ENCODE results near the gene MBD5.

The MBD5 gene

GRCh38 chr2:148358375-148358774 lies 337.5 kb downstream of the MBD5 start:
- Histone ChIP-seq H3K4me3 (no peak overlapping the region), H3K36me3 (replicated peaks) (no peaks in the 10 kb centered on the region), H3K27me3 (ENCODE audit: low read depth) (no peaks in the 10 kb centered on the region), H3K4me1 (peaks cover 3% of the 10 kb centered on the region; the same call in 1 of the 2 replicates), H3K9me3 (no peaks in the 10 kb centered on the region)
- in situ Hi-C loops (cut with MboI; ENCODE audit: low sequenced_read_pairs) = no loop called here
- no peak for DNase-seq (ENCODE audit: low spot score in 2 of 2)

DNA sequence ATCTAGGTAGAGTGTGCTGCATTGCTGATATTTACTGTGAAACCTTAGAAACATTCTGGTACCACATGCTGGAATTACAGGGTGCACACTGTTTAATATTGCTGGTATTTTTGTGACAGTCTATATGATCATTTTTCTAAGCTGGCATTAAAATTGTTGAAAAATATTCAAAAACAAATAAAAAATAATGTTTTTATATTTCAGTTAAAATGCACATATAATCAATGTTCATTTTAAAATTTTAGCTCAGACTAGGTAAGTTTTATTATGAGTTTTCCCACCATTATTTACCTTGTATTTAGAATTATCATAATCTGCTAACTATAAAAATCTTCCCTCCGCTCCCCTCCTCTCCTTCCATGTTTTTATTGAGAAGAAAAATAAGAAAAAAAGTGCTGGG lies 339.8 kb downstream of the MBD5 start:
- Histone ChIP-seq H3K36me3 (replicated peaks) (no peaks in the 10 kb centered on the region), H3K4me3 (no peak overlapping the region), H3K4me1 (peaks cover 3% of the 10 kb centered on the region; the same call in 1 of the 2 replicates), H3K27me3 (ENCODE audit: low read depth) (no peaks in the 10 kb centered on the region), H3K9me3 (no peaks in the 10 kb centered on the region)
- no peak for DNase-seq (ENCODE audit: low spot score in 2 of 2)
- in situ Hi-C loops (cut with MboI; ENCODE audit: low sequenced_read_pairs) = no loop called here

GRCh38 chr2:148362144-148362796 lies 341.4 kb downstream of the MBD5 start:
- no peaks in the 10 kb centered on the region for H3K9me3 ChIP-seq
- no peak for DNase-seq (ENCODE audit: low spot score in 2 of 2)
- H3K4me1 ChIP-seq = peaks cover 3% of the 10 kb centered on the region; the same call in 1 of the 2 replicates
- no peak overlapping the region for H3K4me3 ChIP-seq
- no peaks in the 10 kb centered on the region for H3K36me3 ChIP-seq (replicated peaks)
- H3K27me3 ChIP-seq (ENCODE audit: low read depth) = no peaks in the 10 kb centered on the region
- in situ Hi-C loops (cut with MboI; ENCODE audit: low sequenced_read_pairs) = no loop called here

- in situ Hi-C loops (cut with MboI; ENCODE audit: low sequenced_read_pairs) = no loop called here
- H3K36me3 ChIP-seq (replicated peaks) = no peaks in the 10 kb centered on the region
- no peak for DNase-seq (ENCODE audit: low spot score in 2 of 2)
- H3K4me3 ChIP-seq = no peak overlapping the region
- H3K9me3 ChIP-seq = no peaks in the 10 kb centered on the region
- no peaks in the 10 kb centered on the region for H3K27me3 ChIP-seq (ENCODE audit: low read depth)
- no peaks in the 10 kb centered on the region for H3K4me1 ChIP-seq
These were observed 354.3 kb downstream of the MBD5 start for GRCh38 chr2:148375214-148375613.

DNA sequence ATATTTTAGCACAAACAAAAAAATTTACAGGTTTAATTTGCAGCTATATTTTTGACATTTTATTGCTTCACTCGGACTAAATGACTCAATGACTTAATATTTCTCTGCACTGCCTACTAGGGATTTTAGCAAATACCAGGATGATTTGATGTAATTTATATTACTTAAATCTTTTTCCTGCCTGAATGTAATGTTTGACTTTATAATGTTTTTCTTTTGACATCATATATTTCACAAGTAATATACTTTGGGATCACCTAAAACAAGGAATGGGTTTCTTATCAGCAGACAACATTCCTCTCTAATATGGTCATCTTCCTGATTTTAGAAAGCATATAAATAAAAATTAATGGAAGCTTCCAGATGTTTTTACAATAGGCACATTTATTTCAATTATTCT lies 370.4 kb downstream of the MBD5 start:
- no peaks in the 10 kb centered on the region for H3K36me3 ChIP-seq (replicated peaks)
- no peaks in the 10 kb centered on the region for H3K9me3 ChIP-seq
- no peak for DNase-seq (ENCODE audit: low spot score in 2 of 2)
- H3K4me1 ChIP-seq = no peaks in the 10 kb centered on the region; the same call in 1 of the 2 replicates
- in situ Hi-C loops (cut with MboI; ENCODE audit: low sequenced_read_pairs) = no loop called here
- H3K27me3 ChIP-seq (ENCODE audit: low read depth) = no peaks in the 10 kb centered on the region
- no peak overlapping the region for H3K4me3 ChIP-seq

DNA sequence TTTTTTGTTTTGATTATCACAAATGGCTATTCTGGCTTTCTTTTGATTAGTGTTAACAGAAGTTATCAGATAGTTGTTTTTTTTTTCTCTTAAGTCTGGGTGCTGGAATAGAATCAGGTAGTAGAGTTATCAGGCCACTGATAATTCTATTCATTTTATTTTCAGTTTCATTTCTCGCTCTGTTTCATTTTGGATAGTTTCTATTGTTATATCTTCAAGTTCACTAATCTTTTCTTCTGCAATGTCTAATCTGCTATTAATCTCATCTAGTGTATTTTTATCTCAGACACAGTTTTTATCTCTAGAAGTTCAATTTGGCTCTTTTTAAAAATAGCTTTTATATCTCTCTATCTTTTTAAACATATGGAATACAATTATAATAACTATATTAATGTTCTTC lies 381.9 kb downstream of the MBD5 start:
- no peaks in the 10 kb centered on the region for H3K9me3 ChIP-seq
- in situ Hi-C loops (cut with MboI; ENCODE audit: low sequenced_read_pairs) = no loop called here
- H3K27me3 ChIP-seq (ENCODE audit: low read depth) = no peaks in the 10 kb centered on the region
- H3K4me1 ChIP-seq = no peaks in the 10 kb centered on the region
- no peaks in the 10 kb centered on the region for H3K36me3 ChIP-seq (replicated peaks)
- no peak overlapping the region for H3K4me3 ChIP-seq
- DNase-seq (ENCODE audit: low spot score in 2 of 2) = no peak

GRCh38 chr2:148410899-148411298 lies 390.0 kb downstream of the MBD5 start:
- H3K27me3 ChIP-seq (ENCODE audit: low read depth) = no peaks in the 10 kb centered on the region
- in situ Hi-C loops (cut with MboI; ENCODE audit: low sequenced_read_pairs) = no loop called here
- no peak for DNase-seq (ENCODE audit: low spot score in 2 of 2)

GRCh38 chr2:148416248-148416647 lies 395.4 kb downstream of the MBD5 start:
- H3K27me3 ChIP-seq (ENCODE audit: low read depth) = no peaks in the 10 kb centered on the region
- no peak for DNase-seq (ENCODE audit: low spot score in 2 of 2)
- H3K36me3 ChIP-seq (replicated peaks) = no peaks in the 10 kb centered on the region
- in situ Hi-C loops (cut with MboI; ENCODE audit: low sequenced_read_pairs) = no loop called here
- H3K9me3 ChIP-seq = peaks cover 11% of the 10 kb centered on the region; the same call in 1 of the 2 replicates
- H3K4me1 ChIP-seq = no peaks in the 10 kb centered on the region
- H3K4me3 ChIP-seq = no peak overlapping the region

More at GRCh38 chr2:148410899-148411298, 390.0 kb downstream of the MBD5 start:
- no peaks in the 10 kb centered on the region; the same call in 1 of the 2 replicates for H3K4me1 ChIP-seq
- H3K9me3 ChIP-seq = peaks cover 11% of the 10 kb centered on the region; the same call in 1 of the 2 replicates
- no peak overlapping the region for H3K4me3 ChIP-seq
- H3K36me3 ChIP-seq (replicated peaks) = no peaks in the 10 kb centered on the region

DNA sequence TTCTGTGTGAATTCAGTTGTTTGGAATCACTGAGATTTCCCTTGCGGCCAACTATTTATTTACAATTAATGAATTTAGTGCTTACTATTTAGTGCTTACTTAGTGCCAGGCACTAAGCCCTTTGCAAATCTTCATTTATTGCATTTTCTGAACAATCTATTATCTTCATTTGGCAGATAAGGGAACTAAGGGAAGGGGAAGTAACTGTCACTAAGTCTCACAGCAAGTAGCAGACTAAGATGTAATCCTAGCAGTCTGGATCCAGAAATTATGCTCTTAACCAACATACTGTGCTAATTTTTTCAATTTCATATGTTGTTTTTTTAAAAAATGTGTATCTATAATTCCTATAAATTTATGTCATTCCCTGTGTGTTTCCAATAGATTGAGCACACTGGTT lies 409.2 kb downstream of the MBD5 start:
- H3K27me3 ChIP-seq (ENCODE audit: low read depth) = no peaks in the 10 kb centered on the region
- H3K4me1 ChIP-seq = no peaks in the 10 kb centered on the region
- DNase-seq (ENCODE audit: low spot score in 2 of 2) = no peak
- no peaks in the 10 kb centered on the region for H3K36me3 ChIP-seq (replicated peaks)
- in situ Hi-C loops (cut with MboI; ENCODE audit: low sequenced_read_pairs) = no loop called here
- H3K4me3 ChIP-seq = no peak overlapping the region
- H3K9me3 ChIP-seq = no peaks in the 10 kb centered on the region

GRCh38 chr2:148447877-148448276 lies 427.0 kb downstream of the MBD5 start:
- in situ Hi-C loops (cut with MboI; ENCODE audit: low sequenced_read_pairs) = no loop called here

DNA sequence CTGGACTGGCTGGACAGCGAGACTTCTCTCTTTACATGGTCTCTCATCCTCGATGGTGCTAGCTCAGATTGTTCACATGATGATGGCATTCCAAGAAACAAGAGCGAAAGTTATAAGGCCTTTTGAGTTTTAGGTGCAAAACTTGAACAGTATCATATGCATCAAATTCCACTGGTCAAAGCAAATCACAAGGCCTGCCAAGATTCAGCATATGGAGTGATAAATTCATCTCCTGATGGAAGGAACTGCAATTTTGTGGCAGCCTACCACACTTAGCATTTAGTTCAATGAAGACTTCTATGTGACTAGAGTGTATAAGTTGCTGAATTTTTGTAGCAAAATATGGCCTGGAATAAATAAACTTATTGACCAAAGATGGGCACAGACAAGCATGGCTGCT lies 429.6 kb downstream of the MBD5 start:
- Histone ChIP-seq H3K36me3 (replicated peaks) (no peaks in the 10 kb centered on the region), H3K27me3 (ENCODE audit: low read depth) (no peaks in the 10 kb centered on the region), H3K9me3 (no peaks in the 10 kb centered on the region), H3K4me3 (no peak overlapping the region), H3K4me1 (no peaks in the 10 kb centered on the region)
- DNase-seq (ENCODE audit: low spot score in 2 of 2) = no peak
- in situ Hi-C loops (cut with MboI; ENCODE audit: low sequenced_read_pairs) = no loop called here

More at GRCh38 chr2:148447877-148448276, 427.0 kb downstream of the MBD5 start:
- H3K4me1 ChIP-seq = no peaks in the 10 kb centered on the region
- H3K27me3 ChIP-seq (ENCODE audit: low read depth) = no peaks in the 10 kb centered on the region
- H3K4me3 ChIP-seq = no peak overlapping the region
- H3K36me3 ChIP-seq (replicated peaks) = no peaks in the 10 kb centered on the region
- DNase-seq (ENCODE audit: low spot score in 2 of 2) = no peak
- H3K9me3 ChIP-seq = no peaks in the 10 kb centered on the region

GRCh38 chr2:148451046-148451445 lies 430.2 kb downstream of the MBD5 start:
- Histone ChIP-seq H3K27me3 (ENCODE audit: low read depth) (no peaks in the 10 kb centered on the region), H3K4me1 (no peaks in the 10 kb centered on the region), H3K36me3 (replicated peaks) (no peaks in the 10 kb centered on the region), H3K4me3 (no peak overlapping the region), H3K9me3 (no peaks in the 10 kb centered on the region)
- in situ Hi-C loops (cut with MboI; ENCODE audit: low sequenced_read_pairs) = no loop called here
- DNase-seq (ENCODE audit: low spot score in 2 of 2) = no peak

DNA sequence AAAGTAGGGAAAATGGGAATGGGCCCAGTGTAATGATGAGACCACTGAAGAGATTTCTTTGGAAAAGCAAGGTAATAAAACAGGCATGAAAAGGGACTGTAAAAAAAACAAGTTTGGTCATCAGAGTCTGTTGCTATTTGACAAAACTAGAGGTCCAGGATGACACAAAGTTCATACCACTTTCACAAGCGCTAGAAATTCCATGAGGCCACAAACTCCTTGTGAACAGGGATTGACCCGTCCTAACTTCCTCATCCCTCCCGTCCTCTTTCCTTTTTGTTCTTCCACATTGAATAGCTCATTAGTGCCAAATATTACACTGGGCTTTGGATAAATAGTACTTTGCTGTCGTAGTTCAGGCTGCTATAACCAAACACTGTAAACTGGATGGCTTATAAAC lies 434.9 kb downstream of the MBD5 start:
- in situ Hi-C loops (cut with MboI; ENCODE audit: low sequenced_read_pairs) = no loop called here
- no peaks in the 10 kb centered on the region for H3K9me3 ChIP-seq
- no peaks in the 10 kb centered on the region for H3K36me3 ChIP-seq (replicated peaks)
- H3K4me3 ChIP-seq = no peak overlapping the region
- H3K27me3 ChIP-seq (ENCODE audit: low read depth) = no peaks in the 10 kb centered on the region
- DNase-seq (ENCODE audit: low spot score in 2 of 2) = no peak
- H3K4me1 ChIP-seq = no peaks in the 10 kb centered on the region

- no peaks in the 10 kb centered on the region for H3K36me3 ChIP-seq (replicated peaks)
- no peaks in the 10 kb centered on the region for H3K9me3 ChIP-seq
- no peak for DNase-seq (ENCODE audit: low spot score in 2 of 2)
- in situ Hi-C loops (cut with MboI; ENCODE audit: low sequenced_read_pairs) = no loop called here
- H3K27me3 ChIP-seq (ENCODE audit: low read depth) = no peaks in the 10 kb centered on the region
- peaks cover 3% of the 10 kb centered on the region; the same call in 1 of the 2 replicates for H3K4me1 ChIP-seq
- no peak overlapping the region for H3K4me3 ChIP-seq
These were observed 437.3 kb downstream of the MBD5 start for GRCh38 chr2:148458171-148458570.

DNA sequence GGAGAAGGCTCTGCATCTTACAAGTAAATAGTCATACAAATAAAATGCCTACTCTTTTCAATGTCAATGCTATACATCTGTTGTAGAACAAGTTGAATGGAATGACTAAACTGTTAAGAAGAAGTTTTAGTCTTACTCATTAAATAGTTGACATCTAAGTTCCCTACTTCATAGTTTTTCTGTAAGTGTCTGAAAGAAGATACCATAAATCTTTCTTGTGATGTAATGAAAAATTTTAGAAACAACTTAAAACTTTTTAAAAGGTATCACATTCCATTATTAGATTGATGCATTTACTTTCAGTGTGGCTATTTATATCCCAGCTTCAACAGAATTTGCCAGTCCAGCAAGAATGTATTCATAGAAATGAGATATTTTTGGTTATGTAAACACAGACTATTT lies 438.5 kb downstream of the MBD5 start:
- no peaks in the 10 kb centered on the region for H3K27me3 ChIP-seq (ENCODE audit: low read depth)
- DNase-seq (ENCODE audit: low spot score in 2 of 2) = no peak
- peaks cover 3% of the 10 kb centered on the region; the same call in 1 of the 2 replicates for H3K4me1 ChIP-seq
- in situ Hi-C loops (cut with MboI; ENCODE audit: low sequenced_read_pairs) = no loop called here
- H3K9me3 ChIP-seq = no peaks in the 10 kb centered on the region
- H3K4me3 ChIP-seq = no peak overlapping the region
- no peaks in the 10 kb centered on the region for H3K36me3 ChIP-seq (replicated peaks)
